Measurements from ENCODE around the gene FAM161B. TPM values are rescaled to one million over a fixed set of nuclear protein-coding genes. Genes with fewer than 3 reads are reported as not detected.

The FAM161B gene
- total and polyA plus RNA-seq, 2 of the 13 experiments (the other 11 are each of a cell fraction or from before 2014, with no cell fraction given): 1.6 to 2.0 TPM

DNA sequence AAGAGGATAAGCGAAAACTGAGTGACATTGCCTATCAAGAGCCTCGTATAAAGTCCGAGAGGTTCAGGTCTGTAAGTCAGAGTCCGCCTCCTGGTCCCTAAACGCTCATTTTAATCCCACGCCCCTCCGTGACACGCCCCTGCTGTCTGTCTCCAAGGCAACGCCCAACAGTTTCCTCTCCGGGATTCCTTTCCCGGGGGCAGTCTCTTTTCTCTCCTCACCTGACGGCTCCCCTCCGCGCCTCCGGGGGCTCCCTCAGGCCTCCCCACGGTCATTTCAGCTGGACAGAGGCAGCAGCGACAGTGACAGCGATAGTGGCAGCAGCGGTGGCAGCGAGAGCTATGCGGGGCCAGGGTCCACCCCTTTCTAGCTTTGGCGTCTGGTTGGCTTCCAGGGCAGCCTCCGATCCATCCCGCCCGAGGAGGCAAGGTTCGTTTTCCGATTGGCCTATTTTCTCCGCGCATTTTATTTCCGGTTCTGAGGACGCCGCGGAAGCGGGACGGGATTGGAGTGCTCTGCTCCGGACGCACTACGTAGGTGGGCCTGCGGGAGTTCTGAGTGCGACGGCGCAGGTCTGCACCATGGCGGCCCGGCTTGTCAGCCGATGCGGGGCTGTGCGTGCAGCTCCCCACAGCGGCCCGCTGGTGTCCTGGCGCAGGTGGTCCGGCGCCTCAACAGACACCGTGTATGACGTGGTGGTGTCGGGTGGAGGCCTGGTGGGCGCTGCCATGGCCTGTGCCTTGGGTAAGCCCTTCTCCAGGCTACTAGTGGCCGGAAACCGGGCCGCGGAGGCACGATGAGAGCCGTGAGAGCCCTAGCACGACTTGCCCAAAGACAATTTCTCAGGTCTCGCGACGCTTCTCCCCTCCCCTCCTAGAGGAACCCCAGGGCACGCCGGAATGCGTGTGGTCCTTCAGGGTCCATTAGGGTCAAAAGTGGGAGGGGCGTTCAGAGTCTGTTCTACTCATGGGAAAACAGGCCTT is at the start of gene FAM161B, which contains the start of gene COQ6 (continued):
- TF ChIP-seq NCOR1 (IDR thresholded peaks at IDR 0.05; ENCODE audit: borderline replicate concordance, low read length): peak; percentile 73
- TF ChIP-seq ZNF572 (CRISPR knock-in tag; IDR thresholded peaks at IDR 0.05): 0 out of 2 replicates have a peak, but pooled peaks have one; percentile 75
- TF ChIP-seq, protein P1, sequence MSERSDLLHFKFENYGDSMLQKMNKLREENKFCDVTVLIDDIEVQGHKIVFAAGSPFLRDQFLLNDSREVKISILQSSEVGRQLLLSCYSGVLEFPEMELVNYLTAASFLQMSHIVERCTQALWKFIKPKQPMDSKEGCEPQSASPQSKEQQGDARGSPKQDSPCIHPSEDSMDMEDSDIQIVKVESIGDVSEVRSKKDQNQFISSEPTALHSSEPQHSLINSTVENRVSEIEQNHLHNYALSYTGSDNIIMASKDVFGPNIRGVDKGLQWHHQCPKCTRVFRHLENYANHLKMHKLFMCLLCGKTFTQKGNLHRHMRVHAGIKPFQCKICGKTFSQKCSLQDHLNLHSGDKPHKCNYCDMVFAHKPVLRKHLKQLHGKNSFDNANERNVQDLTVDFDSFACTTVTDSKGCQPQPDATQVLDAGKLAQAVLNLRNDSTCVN (CRISPR knock-in tag; IDR thresholded peaks at IDR 0.05; ENCODE audit: borderline replicate concordance): peak; percentile 84
- TF ChIP-seq ZNF792 (CRISPR knock-in tag; IDR thresholded peaks at IDR 0.05): peak; percentile 87
- no peak for TF ChIP-seq SMARCE1 (IDR thresholded peaks at IDR 0.05; ENCODE audit: borderline replicate concordance)
- peak; percentile 88; the same call in 1 of the 2 replicates for TF ChIP-seq ZNF274 (CRISPR knock-in tag; IDR thresholded peaks at IDR 0.05)
- no peak; the same call in 1 of the 2 replicates for TF ChIP-seq ESRRA (CRISPR knock-in tag; IDR thresholded peaks at IDR 0.05; ENCODE audit: low read depth)
- no peak for TF ChIP-seq ZNF773 (CRISPR knock-in tag; IDR thresholded peaks at IDR 0.05; ENCODE audit: borderline replicate concordance)
- TF ChIP-seq, protein P2, sequence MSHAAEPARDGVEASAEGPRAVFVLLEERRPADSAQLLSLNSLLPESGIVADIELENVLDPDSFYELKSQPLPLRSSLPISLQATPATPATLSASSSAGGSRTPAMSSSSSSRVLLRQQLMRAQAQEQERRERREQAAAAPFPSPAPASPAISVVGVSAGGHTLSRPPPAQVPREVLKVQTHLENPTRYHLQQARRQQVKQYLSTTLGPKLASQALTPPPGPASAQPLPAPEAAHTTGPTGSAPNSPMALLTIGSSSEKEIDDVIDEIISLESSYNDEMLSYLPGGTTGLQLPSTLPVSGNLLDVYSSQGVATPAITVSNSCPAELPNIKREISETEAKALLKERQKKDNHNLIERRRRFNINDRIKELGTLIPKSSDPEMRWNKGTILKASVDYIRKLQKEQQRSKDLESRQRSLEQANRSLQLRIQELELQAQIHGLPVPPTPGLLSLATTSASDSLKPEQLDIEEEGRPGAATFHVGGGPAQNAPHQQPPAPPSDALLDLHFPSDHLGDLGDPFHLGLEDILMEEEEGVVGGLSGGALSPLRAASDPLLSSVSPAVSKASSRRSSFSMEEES (CRISPR knock-in tag; IDR thresholded peaks at IDR 0.05): peak; percentile 30
- TF ChIP-seq, protein P3, sequence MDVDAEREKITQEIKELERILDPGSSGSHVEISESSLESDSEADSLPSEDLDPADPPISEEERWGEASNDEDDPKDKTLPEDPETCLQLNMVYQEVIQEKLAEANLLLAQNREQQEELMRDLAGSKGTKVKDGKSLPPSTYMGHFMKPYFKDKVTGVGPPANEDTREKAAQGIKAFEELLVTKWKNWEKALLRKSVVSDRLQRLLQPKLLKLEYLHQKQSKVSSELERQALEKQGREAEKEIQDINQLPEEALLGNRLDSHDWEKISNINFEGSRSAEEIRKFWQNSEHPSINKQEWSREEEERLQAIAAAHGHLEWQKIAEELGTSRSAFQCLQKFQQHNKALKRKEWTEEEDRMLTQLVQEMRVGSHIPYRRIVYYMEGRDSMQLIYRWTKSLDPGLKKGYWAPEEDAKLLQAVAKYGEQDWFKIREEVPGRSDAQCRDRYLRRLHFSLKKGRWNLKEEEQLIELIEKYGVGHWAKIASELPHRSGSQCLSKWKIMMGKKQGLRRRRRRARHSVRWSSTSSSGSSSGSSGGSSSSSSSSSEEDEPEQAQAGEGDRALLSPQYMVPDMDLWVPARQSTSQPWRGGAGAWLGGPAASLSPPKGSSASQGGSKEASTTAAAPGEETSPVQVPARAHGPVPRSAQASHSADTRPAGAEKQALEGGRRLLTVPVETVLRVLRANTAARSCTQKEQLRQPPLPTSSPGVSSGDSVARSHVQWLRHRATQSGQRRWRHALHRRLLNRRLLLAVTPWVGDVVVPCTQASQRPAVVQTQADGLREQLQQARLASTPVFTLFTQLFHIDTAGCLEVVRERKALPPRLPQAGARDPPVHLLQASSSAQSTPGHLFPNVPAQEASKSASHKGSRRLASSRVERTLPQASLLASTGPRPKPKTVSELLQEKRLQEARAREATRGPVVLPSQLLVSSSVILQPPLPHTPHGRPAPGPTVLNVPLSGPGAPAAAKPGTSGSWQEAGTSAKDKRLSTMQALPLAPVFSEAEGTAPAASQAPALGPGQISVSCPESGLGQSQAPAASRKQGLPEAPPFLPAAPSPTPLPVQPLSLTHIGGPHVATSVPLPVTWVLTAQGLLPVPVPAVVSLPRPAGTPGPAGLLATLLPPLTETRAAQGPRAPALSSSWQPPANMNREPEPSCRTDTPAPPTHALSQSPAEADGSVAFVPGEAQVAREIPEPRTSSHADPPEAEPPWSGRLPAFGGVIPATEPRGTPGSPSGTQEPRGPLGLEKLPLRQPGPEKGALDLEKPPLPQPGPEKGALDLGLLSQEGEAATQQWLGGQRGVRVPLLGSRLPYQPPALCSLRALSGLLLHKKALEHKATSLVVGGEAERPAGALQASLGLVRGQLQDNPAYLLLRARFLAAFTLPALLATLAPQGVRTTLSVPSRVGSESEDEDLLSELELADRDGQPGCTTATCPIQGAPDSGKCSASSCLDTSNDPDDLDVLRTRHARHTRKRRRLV (CRISPR knock-in tag; IDR thresholded peaks at IDR 0.05): peak; percentile 30; the same call in 1 of the 2 replicates
- TF ChIP-seq, protein P4, sequence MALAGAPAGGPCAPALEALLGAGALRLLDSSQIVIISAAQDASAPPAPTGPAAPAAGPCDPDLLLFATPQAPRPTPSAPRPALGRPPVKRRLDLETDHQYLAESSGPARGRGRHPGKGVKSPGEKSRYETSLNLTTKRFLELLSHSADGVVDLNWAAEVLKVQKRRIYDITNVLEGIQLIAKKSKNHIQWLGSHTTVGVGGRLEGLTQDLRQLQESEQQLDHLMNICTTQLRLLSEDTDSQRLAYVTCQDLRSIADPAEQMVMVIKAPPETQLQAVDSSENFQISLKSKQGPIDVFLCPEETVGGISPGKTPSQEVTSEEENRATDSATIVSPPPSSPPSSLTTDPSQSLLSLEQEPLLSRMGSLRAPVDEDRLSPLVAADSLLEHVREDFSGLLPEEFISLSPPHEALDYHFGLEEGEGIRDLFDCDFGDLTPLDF (CRISPR knock-in tag; IDR thresholded peaks at IDR 0.05): 0 out of 2 replicates have a peak, but pooled peaks have one; percentile 30
- TF ChIP-seq, protein P5, sequence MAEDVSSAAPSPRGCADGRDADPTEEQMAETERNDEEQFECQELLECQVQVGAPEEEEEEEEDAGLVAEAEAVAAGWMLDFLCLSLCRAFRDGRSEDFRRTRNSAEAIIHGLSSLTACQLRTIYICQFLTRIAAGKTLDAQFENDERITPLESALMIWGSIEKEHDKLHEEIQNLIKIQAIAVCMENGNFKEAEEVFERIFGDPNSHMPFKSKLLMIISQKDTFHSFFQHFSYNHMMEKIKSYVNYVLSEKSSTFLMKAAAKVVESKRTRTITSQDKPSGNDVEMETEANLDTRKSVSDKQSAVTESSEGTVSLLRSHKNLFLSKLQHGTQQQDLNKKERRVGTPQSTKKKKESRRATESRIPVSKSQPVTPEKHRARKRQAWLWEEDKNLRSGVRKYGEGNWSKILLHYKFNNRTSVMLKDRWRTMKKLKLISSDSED (CRISPR knock-in tag; IDR thresholded peaks at IDR 0.05): no peak
- TF ChIP-seq HMGA1 (CRISPR knock-in tag; conservative IDR thresholded peaks at IDR 0.05): no peak
- TF ChIP-seq AHR (CRISPR knock-in tag; IDR thresholded peaks at IDR 0.05): no peak; the same call in 1 of the 2 replicates
- TF ChIP-seq, protein P6, sequence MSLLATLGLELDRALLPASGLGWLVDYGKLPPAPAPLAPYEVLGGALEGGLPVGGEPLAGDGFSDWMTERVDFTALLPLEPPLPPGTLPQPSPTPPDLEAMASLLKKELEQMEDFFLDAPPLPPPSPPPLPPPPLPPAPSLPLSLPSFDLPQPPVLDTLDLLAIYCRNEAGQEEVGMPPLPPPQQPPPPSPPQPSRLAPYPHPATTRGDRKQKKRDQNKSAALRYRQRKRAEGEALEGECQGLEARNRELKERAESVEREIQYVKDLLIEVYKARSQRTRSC (CRISPR knock-in tag; IDR thresholded peaks at IDR 0.05; ENCODE audit: low read depth): no peak
- TF ChIP-seq KLF15 (CRISPR knock-in tag; IDR thresholded peaks at IDR 0.05; ENCODE audit: borderline replicate concordance): no peak
- TF ChIP-seq ZNF232 (CRISPR knock-in tag; IDR thresholded peaks at IDR 0.05; ENCODE audit: borderline replicate concordance): no peak

All from HepG2 (cell line).